OCI-LY3 (cell line): ENCODE data around the gene TNFRSF18.

Experiments
- CTCF ChIP-seq: fragments of 200-600, 300-600 bp; sonication (generic); IDR thresholded peaks from 2 replicates; pipeline ENCODE4 v1.5.1; 2014; ENCODE audit warnings: antibody characterized with exemption, low read length, low read depth
- EZH2phosphoT487 ChIP-seq: fragments of 200-600 bp; shearing (Covaris generic); IDR thresholded peaks from 2 replicates; pipeline ENCODE4 v1.6.1; 2018; ENCODE audit warnings: antibody characterized with exemption, mixed run types, low read depth

GRCh38 chr1:1230656-1231399, 24.4 kb upstream of the TNFRSF18 start:
- TF ChIP-seq CTCF (no peak), EZH2phosphoT487 (no peak)
